ENCODE measurements around the gene FDXR.

The FDXR gene

GRCh38 chr17:74860229-74860871, 12.4 kb downstream of the FDXR start:
- in situ Hi-C loops (cut with HindIII; ENCODE audit: low sequenced_read_pairs): loop anchor here (5.0 kb wide), 1 partner anchor 68 kb away; no protein-coding TSS in a partner anchor

DNA sequence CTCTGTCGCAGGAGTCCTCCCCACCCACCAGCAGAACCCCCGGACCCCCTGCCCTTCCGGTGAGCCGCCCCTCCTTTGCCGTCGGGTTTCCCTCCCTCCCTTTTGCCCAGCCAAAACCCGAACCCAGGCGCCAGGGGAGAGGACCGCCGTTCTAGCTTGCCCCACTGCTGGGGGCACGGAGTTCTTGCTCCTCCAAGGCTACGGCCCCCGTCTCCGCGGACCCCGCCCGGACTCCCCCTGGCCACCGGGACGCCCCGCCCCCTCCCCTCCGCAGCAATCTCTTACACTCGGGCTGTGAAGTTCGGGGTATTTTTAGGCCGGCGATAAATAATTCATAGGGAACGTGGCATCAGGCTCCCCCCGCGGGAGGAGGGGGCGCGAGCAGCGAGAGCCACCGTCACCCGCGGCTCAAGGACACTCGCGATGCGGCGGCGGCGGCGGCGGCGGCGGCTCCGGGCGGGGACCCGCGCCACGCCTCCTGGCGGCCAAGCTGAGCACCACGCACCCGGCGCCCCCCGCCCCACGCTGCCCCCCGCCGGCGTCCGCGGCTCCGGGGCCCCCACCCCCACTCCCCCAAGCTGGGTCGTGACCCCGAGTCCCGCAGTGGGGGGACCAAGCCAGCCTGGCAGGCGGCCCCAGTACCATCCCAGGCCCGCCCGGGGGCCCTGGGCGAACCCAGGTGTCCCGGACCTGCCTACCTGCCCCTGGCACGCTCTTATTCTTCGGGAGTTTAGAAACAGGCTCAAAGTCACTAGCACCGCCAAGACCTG, 13.2 kb downstream of the FDXR start, which contains the start of gene GRIN2C:
Gene GRIN2C, minus strand, starts transcription at position 427 of the 770 bp plus-strand sequence. CDS start 4,793 bp downstream, outside the sequence.
- in situ Hi-C loops (cut with HindIII; ENCODE audit: low sequenced_read_pairs): loop anchor here (5.0 kb wide), 1 partner anchor 67 kb away; no protein-coding TSS in a partner anchor

DNA sequence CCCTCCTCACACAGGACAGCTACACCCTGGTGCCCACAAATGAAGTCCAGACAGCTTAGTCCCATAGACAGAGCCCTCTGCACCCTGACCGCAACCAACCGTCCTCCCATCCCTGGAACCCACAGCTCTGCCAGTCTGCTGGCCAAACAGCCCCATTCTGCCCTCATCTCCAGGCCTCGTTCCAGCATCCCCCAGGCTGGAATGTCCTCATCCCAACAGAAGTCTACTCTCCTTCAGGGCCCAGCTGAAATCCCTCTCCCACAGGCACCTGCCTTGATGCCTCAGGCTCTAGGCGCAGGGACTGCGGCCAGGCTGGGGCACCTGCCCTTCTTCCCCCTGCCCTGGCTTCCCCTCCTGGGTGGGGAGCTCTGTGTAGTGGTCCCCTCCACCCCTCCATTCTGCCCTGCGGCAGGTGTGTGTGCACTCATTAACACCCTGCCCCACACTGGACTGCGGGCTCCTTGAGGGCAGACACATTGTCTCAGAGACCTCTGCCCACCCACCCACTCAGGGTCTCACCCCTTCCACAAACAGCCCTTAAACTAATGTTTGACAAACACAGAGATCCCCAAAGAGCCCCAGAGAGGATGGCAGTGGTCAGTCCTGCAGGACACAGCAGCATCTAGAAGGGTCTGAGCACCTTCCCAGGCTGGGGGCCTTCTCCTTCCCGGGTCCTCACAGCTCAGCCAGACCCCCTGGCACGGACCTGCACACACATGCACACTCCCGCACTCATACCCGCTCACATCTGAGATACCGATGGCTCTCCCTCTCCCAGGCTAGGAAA, 13.9 kb downstream of the FDXR start:
- in situ Hi-C loops (cut with HindIII; ENCODE audit: low sequenced_read_pairs): no loop called here

DNA sequence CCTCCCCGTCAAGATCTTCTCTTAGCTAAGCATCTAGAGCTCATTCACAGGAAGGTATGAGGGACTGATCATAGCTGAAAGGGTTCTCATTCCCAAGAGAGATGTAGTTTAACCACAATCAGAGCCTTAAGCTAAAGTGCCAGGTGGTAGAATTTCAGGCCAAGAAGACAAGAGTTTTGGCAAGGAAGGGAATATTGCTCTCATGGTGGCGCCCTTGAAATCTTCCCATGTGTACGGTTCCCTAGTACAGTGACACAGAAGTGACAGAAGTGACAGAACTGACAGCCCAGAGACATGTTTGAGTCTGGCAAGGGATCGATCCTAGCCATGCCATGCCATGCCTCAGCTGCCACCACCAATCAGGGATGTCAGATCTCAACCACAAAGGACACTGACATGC, 15.6 kb downstream of the FDXR start:
- in situ Hi-C loops (cut with HindIII; ENCODE audit: low sequenced_read_pairs): no loop called here

GRCh38 chr17:74856112-74856511, 16.7 kb downstream of the FDXR start:
- in situ Hi-C loops (cut with HindIII; ENCODE audit: low sequenced_read_pairs): no loop called here

DNA sequence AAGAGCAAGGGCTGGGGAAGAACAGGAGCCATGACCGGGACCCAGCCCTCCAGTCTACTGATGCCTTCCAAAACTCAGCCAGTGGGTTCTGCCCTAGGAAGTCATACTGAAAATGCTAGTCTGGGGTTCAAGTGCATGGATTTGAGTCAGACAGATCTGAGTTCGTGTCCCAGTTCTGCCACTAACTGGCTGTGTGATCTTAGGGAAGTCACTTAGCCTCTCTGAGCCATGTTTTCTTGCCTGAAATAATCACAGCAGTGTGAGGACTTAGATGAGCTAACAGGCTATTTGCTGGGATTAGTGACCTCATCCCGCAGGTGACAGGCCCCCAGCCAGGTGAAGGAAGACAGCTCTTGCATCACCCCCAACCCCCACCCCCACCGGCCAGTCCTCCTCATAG, 17.5 kb downstream of the FDXR start:
- in situ Hi-C loops (cut with HindIII; ENCODE audit: low sequenced_read_pairs): no loop called here

DNA sequence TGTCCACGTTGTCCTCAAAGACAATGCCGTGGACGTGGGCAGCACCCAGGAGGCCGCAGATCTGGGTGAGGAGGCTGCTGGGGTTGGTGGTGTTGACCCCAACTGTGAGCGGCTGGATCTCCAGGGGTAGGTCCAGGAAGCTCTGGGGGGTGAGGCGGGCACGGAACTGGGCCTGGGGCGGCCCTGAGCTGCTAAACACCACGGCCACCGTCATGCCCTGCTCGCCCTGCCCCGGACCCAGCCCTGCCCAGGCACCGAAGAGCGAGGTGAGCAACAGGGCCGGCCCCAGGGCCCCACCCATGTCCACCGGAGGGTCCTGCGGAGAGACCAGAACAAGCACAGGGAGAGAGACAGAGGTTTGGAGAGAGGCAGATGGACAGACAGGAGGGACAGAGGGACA, 18.0 kb downstream of the FDXR start:
- in situ Hi-C loops (cut with HindIII; ENCODE audit: low sequenced_read_pairs): no loop called here

DNA sequence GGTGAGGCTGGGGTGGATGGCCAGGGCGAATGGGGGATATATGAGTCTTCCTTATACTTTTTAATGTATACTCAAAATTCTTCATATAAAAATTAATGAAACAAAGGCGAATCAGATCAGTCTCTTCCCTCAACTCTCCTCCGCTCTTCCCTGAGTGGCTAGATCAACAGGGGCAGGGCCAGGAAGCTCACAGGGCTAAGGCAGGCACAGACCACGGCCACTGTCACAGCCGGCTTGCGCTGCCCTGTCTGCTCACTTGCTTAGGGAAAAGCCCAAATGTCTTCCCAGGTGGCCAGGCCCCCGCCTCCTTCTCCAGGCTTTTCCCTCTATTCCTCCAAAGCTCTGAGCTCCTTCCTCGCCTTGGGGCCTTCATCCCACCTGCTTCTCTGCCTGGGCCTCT, 19.1 kb downstream of the FDXR start:
- in situ Hi-C loops (cut with HindIII; ENCODE audit: low sequenced_read_pairs): no loop called here

GRCh38 chr17:74853048-74853397, 19.8 kb downstream of the FDXR start:
- in situ Hi-C loops (cut with HindIII; ENCODE audit: low sequenced_read_pairs): no loop called here

DNA sequence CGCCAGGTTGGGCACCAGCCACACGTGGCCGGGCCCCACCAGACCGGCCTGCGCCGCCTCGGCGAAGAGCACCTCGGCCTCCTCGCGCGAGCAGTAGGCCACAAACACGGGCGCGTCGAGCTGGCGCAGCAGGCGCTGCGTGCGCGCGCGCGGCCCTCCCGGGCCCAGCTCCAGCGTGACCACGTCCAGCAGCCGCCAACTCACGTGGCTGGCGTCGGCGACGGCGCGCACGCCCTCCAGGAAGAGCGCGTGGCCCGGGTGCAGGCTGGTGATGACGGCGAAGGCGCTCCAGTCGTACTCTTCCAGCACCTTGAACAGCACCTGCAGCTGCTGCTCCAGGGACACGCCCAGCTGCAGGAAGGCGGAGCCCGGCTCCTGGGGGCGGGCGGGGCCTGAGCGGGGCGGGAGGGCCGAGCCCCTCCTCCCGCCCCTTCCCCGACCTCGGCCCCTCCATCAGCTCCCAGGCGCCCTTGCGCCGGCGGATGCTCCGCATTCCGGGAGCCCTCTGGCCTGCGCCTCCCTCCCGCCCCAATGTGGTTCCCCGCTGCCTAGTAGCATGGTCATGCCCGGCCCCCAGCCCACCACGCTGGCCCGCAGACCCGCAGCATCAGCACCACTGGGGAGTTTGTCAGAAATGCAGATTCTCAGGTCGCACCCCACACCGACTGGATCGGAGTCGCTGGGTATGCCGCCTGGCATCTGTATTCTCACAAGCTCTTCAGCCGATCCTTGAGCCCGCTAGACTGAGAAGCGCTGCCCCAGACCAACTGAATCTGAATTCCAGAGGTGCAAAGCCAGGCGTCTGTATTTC, 20.4 kb downstream of the FDXR start:
- in situ Hi-C loops (cut with HindIII; ENCODE audit: low sequenced_read_pairs): no loop called here

DNA sequence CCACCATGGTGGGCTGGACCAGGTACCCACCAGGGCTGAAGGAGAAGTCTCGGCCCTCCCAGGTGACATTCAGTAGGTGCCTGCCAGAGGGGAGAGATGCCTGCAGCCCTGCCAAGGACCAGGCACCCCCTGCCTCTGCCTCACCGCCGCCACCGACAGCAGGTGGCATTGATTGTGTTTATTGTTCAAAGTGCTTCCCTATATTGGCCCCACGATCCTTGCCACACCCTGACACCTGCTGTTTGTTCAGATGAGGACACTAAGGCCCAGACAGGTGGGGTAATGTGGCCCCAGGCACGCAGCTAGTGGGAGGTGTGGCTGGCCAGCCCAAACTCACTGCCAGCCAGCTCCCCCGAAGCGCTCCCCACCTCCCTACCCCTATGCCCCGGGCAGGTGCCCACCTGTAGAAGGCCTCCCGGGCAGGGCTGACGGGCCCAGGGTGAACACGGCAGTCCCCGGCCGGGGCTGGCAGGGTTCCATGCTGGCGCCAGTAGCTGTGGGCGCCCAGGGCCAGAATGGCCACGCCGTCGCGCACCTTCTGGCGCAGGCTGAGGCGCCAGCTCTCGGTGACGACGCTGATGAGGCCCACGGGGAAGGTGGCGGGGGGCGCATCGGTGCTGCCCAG, 21.1 kb downstream of the FDXR start:
- in situ Hi-C loops (cut with HindIII; ENCODE audit: low sequenced_read_pairs): no loop called here

GRCh38 chr17:74850914-74851313, 21.9 kb downstream of the FDXR start:
- in situ Hi-C loops (cut with HindIII; ENCODE audit: low sequenced_read_pairs): no loop called here

GRCh38 chr17:74850310-74850709, 22.5 kb downstream of the FDXR start:
- in situ Hi-C loops (cut with HindIII; ENCODE audit: low sequenced_read_pairs): no loop called here

DNA sequence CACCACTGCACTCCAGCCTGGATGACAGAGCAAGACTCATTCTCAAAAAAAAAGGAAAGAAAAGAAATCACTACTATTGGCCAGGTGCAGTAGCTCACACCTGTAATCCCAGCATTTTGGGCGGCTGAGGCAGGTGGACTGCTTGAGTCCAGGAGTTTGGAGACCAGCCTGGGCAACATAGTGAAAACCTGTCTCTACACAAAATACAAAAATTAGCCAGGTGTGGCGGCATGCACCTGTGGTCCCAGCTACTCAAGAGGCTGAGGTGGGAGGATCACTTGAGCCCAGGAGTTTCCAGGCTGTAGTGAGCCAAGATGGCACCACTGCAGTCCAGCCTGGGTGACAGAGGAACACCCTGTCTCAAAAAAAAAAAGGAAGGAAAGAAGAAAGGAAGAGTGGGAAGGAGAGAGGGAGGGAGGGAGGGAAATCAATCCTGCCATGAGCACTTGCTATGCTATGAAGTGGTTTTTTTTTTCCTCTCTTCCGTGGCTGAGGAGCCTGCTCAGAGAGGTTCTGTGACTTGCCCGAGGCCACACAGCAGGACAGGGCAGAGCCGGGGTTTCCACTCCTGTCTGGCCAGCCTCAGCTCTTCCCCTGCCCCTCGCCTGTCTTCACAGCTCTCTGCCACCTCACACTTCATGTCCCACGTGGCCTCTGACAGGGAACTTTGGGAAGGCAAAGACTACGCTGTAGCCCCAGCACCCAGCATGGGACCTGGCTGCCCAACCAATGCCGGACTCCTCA, 24.0 kb downstream of the FDXR start:
- in situ Hi-C loops (cut with HindIII; ENCODE audit: low sequenced_read_pairs): loop anchor here (5.0 kb wide), 1 partner anchor 42 kb away; no protein-coding TSS in a partner anchor

- in situ Hi-C loops (cut with HindIII; ENCODE audit: low sequenced_read_pairs): loop anchor here (5.0 kb wide), 1 partner anchor 39 kb away; no protein-coding TSS in a partner anchor
Measured at GRCh38 chr17:74846621-74847020, 26.2 kb downstream of the FDXR start.

DNA sequence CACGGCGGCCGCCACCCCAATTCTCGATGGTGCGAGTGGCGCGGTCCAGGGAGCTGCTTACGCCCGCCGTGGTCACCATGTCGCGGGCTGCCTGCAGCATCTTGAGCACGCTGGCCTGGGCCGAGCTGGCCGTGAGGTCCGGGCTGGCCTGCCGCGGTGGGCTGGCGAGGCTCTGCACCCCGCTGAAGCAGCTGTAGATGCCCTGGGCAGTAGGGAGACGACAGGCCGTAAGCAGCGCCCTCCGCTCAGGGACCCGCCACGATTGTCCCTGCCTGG, 29.5 kb downstream of the FDXR start:
- in situ Hi-C loops (cut with HindIII; ENCODE audit: low sequenced_read_pairs): no loop called here

DNA sequence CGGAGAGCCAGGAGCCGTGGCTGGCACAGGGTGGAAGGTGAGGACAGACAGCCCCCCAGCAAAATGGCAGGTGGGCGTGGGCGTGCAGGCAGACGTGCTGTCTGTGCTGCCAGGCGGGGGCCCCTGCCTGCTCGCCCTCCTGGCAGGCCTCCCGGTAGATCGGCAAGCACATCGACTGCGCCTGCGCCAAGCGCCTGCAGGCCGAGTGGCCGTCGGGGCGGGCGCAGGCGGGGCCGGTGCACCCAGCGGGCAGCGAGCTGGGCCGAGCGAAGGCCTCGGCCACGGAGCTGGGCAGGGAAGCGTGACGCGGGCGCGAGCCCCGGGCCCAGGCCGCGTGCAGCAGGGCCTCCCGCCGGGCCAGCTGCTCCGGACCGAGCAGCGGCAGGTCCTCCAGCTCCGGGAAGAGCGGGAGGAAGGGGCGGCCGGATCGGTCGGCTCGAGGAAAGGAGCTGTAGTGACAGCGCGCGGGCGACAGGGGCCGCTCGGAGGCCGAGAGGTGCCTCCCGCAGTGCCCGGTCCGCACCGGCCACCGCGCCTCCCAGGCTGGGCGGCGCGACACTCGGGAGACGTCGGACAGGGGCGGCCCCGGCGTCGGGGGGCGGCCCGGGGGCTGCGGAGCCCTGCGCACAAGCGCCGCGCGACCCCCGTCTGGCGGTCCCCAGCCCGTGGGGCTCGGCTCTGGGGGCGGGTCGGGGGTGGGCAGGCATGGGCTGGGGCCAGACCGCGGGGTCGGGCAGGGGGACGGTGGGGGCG, 30.0 kb downstream of the FDXR start:
- in situ Hi-C loops (cut with HindIII; ENCODE audit: low sequenced_read_pairs): no loop called here

- in situ Hi-C loops (cut with HindIII; ENCODE audit: low sequenced_read_pairs): no loop called here
Measured at GRCh38 chr17:74842146-74842598, 30.6 kb downstream of the FDXR start.

All from endothelial cell of hepatic sinusoid (primary cell).